HG03135 (cell line): ENCODE measurements around the gene MARCHF9.
"Not testable (repeated sequence)": the region's sequence is repeated elsewhere in the genome, so short reads cannot be mapped to it uniquely, and the experiment has no call there.

Experiments used
- ATAC-seq: cut with Tn5 transposase; IDR thresholded peaks from one replicate; pipeline ENCODE4 v1.9.1; 2021; ENCODE audit warnings: mild to moderate bottlenecking, moderate library complexity; ENCODE audit not compliant: unreplicated experiment

The MARCHF9 gene, protein sequence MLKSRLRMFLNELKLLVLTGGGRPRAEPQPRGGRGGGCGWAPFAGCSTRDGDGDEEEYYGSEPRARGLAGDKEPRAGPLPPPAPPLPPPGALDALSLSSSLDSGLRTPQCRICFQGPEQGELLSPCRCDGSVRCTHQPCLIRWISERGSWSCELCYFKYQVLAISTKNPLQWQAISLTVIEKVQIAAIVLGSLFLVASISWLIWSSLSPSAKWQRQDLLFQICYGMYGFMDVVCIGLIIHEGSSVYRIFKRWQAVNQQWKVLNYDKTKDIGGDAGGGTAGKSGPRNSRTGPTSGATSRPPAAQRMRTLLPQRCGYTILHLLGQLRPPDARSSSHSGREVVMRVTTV

DNA sequence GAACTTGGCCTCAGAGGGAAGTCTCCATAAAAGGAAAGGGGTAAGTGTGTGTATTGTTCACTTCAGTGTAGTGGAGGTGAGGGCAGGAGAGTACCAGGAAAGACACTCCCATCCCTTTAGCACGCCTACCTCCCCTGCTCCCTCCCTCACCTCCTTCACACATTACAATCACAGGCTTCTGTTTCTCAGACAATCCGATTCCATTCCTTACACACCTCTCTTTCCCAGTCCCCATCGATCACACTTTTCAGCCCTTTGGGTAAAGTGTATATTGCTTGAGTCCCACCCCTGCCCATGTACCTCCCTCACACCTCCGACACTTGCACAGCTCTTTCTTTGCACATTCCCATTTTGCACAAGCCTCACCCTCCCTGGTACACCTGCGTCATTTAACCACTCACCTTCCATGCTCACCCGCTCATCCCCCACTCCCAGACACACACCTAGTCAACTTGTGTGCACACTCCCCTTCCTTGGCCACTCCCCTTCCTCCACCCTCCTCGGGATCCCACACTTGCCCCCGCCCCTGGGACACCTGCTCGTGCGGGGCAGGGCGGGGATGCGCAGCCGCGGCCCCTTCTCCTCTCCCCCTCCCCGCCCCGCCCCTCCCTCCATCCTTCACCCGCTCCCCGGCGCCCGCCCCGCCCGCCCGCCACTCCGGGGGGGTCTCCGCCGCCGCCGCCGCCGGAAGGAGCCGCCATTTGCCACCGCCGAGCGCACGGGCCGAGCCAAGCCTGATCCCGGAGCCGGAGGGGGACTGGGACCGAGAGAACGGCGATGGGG is at the start of gene MARCHF9:
Gene MARCHF9 (plus strand): TSS at position 693 of the 783 bp plus-strand sequence. CDS start 426 bp downstream, outside the sequence.
- peak; percentile 22 for ATAC-seq

DNA sequence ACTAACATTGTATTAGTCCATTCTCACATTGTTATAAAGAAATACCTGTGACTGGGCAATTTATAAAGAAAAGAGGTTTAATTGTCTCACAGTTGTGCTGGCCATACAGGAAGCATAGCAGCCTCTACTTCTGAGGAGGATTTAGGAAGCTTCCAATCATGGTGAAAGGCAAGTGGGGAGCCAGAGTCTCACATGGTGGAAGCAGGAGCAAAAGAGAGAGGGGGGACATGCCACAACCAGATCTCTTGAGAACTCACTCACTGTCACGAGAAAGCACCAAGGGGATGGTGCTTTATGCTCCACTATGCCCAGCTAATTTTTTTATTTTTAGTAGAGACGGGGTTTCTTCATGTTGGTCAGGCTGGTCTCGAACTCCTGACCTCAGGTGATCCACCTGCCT is 47.7 kb upstream of the MARCHF9 start:
- ATAC-seq = no peak

DNA sequence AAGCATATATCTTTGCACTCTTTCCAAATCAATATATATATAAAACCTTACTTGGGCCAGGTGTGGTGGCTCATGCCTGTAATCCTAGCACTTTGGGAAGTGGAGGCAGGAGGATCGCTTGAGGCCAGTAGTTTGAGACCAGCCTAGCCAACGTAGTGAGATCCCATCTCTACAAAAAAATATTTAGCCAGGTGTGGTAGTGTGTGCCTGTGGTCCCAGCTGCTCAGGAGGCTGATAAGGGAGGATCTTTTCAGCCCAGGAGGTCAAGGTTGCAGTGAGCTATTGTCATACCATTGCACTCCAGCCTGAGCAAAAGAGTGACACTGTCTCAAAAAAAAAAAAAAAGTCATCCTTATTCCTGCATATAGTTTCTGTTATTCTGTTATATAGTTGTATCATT is 46.6 kb upstream of the MARCHF9 start:
- no peak for ATAC-seq

DNA sequence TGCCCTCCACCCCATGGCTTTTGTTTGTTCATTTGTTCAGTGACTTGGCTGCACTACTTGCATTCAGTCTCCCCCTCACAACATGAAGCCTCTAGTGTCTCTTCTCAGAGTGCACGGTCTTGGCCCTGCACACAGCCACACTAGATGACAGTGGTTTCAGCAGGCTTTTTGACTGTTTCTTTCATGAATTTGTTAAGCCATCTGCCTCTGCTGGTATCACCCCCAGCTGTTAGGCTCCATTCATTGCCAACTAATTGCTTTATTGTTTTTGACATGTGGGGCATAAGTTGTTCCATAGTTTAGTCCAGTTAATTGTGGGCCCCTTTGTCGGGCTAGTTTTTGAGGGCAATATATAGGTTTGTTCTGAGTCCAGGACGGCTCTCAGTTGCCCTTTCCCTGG is 42.2 kb upstream of the MARCHF9 start:
- no peak for ATAC-seq

DNA sequence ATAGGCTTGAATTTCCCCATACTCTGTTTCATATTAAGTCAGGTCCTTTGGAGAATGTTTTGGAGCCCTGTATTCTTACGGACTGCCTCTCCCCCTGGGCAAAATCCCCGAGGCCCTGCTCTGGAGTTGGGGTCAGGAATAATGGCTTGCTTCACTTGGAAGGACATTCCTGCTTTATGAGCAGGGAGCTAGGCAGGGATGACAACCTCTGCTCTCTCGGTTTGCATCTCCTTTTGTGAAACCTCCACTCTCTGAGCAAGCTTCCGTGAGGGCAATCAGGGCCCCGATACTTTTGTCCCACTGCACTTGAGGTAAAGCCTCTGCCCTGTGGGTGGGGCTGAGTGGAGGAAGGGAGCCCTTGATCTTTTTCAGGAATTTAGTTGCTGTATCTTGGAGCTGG is 41.7 kb upstream of the MARCHF9 start:
- no peak for ATAC-seq

DNA sequence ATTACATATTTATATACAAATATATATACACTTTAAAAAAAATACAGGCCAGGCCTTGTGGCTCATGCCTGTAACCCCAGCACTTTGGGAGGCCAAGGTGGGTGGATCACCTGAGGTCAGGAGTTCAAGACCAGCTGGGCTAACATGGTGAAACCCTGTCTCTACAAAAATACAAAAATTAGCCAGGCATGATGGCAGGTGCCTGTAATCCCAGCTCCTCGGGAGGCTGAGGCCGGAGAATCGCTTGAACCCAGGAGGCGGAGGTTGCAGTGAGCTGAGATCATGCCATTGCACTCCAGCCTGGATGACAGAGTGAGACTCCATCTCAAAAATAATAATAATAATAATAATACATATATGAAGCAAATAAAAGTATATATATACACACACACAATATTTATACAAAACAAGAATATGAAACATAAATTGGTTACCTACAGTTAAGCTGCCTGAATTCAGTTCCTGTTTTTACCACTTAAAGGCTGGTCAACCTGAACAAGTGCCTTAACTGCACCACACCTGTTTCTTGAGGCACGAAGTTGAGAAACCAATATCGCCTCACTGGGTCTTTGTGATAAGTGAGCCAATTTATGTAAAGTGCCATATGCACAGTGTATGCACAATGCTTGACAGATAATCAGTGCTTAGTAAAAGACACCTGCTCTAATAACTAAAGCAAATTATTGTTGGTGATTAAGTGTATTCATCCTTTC is 39.7 kb upstream of the MARCHF9 start:
- peak; percentile 71 for ATAC-seq

DNA sequence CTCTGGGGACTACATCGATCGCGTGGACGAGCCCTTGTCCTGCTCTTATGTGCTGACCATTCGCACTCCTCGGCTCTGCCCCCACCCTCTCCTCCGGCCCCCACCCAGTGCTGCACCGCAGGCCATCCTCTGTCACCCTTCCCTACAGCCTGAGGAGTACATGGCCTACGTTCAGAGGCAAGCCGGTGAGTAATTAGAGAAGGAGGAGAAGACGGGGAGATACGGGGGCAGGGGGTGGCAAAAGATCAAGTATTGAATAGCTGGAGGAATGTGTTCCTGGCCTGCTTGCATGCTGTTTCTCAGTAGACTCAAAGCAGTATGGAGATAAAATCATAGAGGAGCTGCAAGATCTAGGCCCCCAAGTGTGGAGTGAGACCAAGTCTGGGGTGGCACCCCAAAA is 39.1 kb upstream of the MARCHF9 start:
- ATAC-seq = no peak

DNA sequence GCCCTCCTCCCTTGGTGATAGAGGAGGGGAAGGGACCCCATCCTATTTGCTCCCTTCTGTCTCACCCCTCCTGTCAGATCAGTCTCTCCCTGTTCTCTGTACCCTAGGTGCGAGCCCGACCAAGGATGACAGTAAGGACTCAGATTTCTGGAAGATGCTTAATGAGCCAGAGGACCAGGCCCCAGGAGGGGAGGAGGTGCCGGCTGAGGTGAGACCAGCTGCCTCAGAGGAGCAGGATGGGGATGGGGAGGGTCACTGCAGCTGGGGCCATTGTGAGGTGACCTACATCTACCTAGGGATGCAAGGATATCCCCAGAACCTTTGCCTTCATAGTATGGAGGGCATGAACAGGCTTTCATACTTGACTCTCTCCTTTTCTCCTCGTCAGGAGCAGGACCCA is 38.6 kb upstream of the MARCHF9 start:
- no peak for ATAC-seq

DNA sequence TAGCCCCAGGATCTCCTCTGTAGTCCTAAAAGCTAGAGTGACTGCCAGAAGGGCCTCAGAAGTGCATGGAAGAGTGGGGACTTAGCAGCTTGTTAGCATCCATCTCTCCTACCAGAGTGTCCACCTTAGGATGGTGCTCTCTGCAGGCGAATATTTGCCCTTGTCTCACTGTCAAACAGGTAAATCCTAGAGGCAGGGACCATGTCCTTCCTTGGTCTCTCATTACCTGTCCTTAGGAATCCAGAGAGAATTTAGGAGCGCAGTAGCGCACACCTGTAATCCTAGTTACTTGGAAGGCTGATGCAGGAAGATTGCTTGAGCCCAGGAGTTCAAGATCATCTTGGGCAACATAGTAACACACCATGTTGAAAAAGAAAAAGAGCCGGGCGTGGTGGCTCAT is 37.8 kb upstream of the MARCHF9 start:
- ATAC-seq = no peak

DNA sequence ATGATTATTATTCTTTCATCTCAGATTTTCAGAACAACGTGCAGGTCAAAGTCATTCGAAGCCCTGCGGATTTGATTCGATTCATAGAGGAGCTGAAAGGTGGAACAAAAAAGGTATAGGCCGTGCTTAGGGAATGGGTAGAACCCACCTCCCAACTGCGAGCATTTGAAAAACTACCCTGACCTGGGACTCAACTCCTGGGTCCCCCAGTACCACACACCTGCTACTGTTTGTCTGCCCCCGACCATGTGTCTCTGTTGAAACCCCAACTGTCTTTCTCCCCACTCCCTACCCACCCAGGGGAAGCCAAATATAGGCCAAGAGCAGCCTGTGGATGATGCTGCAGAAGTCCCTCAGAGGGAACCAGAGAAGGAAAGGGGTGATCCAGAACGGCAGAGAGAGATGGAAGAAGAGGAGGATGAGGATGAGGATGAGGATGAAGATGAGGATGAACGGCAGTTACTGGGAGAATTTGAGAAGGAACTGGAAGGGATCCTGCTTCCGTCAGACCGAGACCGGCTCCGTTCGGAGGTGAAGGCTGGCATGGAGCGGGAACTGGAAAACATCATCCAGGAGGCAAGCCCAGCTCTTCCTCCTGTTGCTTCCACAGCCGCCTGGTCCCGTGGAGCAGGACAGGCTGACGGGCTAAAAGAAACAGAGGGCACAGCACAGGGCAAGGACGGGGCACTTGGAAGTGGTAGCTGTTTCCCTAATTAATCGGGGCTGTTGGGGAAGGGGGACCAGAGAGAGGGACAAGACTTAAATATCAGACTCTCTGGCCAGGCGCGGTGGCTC is 36.9 kb upstream of the MARCHF9 start:
- no peak for ATAC-seq

DNA sequence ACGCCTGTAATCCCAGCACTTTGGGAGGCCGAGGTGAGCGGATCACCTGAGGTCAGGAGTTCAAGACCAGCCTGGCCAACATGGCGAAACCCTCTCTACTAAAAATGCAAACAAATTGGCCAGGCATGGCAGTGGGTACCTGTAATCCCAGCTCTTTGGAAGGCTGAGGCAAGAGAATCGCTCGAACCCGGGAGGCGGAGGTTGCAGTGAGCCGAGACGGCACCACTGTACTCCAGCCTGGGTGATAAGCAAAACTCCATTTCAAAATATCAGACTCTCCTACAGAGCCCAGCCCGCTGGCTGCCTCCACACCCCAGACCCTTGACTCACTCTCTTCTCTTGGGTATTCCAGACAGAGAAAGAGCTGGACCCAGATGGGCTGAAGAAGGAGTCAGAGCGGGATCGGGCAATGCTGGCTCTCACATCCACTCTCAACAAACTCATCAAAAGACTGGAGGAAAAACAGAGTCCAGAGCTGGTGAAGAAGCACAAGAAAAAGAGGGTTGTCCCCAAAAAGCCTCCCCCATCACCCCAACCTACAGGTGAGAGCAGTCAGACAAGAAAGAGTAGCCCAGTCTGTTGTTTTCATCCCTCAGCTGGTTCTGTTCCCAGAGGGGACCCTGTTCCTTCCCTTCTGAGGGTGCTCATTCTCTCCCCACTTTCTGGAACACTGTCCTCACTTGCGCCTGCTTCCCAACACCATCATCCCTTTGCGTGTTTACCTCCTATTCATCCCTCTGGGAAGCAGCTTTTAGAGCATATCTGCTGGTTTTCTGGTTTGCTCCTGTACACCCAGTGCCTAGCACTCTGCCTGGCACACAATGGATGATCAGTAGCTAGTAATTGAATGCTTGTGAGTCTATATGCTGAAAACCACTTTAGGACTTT is 36.0 kb upstream of the MARCHF9 start:
- ATAC-seq = no peak

DNA sequence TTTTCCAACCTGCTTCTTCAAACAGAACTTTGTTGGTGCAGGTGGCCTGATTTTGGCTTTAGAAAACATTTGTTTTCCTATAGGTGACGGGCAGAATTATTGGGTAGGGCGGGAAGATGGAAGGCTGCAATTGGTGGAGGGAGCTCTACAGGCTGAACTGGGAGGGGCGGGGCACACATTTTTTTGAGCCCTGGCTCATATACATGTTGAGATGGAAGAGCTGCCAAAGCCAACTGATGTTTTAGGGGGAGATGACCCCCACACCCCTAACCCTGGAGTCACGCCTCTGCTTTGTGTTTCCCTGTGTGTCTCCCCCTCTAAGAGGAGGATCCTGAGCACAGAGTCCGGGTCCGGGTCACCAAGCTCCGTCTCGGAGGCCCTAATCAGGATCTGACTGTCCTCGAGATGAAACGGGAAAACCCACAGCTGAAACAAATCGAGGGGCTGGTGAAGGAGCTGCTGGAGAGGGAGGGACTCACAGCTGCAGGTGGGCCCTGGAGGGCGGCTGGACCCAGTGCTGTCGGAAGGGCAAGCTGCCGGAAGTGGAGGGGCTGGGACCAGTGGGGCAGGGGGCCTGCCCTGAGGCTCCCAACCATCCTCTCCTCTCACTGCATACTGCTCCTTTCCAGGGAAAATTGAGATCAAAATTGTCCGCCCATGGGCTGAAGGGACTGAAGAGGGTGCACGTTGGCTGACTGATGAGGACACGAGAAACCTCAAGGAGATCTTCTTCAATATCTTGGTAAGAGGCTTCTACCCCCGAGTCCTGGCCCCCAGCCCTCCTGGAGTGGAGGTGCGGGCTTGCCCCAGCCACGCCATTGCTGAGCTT is 34.9 kb upstream of the MARCHF9 start:
- no peak for ATAC-seq

DNA sequence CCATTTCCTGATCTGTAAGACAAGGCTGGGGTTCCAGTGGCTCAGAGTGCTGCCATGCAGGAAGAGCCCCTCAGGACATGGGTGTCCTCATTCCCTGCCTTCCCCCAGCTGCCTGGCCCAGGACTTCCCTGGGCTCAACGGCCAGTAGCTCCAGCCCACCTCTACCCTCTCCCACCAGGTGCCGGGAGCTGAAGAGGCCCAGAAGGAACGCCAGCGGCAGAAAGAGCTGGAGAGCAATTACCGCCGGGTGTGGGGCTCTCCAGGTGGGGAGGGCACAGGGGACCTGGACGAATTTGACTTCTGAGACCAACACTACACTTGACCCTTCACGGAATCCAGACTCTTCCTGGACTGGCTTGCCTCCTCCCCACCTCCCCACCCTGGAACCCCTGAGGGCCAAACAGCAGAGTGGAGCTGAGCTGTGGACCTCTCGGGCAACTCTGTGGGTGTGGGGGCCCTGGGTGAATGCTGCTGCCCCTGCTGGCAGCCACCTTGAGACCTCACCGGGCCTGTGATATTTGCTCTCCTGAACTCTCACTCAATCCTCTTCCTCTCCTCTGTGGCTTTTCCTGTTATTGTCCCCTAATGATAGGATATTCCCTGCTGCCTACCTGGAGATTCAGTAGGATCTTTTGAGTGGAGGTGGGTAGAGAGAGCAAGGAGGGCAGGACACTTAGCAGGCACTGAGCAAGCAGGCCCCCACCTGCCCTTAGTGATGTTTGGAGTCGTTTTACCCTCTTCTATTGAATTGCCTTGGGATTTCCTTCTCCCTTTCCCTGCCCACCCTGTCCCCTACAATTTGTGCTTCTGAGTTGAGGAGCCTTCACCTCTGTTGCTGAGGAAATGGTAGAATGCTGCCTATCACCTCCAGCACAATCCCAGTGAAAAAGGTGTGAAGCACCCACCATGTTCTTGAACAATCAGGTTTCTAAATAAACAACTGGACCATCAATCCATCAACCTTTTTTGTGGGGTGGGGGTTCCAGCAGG is 34.0 kb upstream of the MARCHF9 start:
- ATAC-seq = no peak

DNA sequence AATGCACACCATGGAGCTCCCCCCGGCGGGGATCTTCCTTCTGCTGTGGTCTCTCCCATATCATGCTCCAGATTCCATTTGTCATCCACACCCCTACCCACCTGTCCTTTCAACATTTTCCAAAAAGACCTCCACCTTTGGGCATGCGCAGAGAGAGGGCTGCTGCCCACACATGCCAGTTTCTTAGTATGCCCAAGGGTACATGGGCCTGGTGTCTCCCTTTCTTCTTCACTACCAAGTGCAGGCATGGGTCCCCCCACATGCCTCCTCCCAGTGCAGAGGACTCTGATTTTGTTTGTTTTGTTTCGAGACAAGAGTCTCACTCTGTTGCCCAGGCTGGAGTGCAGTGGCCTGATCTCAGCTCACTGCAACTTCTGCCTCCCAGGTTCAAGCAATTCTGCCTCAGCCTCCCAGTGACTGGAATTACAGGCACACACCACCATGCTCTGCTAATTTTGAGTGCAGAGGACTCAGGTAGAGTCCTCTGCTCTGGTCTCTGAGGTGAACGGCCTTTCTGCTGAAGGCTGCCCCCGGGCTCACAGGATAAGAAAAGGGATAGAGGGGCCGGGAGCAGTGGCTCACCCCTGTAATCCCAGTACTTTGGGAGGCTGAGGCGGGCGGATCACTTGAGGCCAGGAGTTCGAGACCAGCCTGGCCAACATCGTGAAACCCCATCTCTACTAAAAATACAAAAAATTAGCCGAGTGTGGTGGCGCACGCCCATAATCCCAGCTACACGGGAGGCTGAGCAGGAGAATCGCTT is 32.9 kb upstream of the MARCHF9 start:
- not testable (repeated sequence) for ATAC-seq

DNA sequence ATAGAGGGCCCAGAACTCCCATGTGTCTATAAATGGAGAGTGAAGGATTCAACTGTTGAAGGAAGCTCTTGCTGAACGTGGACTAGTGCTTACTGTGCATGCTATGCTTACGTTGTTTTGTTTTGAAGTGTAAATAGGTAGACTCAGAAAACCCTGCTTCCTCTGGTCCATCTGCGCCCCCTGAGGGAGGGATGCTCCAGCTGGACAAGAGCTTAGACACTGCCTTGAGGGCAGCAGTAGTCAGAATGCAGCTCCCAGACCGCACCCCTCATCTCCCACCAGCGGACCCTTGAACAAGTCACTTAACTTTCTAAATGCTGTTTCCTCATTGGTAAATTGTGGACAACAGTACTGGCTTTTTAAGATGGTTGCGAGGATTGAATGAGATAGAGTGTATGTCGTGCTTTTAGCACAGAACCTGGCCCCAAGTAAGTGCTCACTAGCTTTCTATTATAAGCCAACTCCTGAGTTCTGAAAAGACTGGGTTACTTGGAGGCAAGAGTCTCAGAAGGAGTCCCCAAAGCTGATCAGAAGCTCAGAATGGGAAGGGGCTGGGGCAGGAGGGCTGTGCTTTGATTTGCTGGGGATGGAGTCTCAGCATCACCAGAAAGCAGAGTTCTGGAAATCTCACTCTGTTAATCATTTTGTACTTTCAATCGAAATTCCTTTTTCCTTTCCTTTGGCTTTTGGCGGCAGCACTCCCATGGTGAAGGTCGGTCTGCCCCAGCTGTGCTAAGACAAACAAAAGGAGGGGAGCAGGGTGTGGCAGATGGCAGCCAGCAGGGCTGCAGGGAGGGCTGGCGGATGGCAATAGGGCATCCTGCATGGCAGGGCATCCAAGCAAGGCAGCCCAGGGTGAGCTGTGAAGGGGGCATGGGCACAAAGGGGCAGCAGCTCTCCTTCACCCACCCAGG is 31.9 kb upstream of the MARCHF9 start:
- no peak for ATAC-seq

DNA sequence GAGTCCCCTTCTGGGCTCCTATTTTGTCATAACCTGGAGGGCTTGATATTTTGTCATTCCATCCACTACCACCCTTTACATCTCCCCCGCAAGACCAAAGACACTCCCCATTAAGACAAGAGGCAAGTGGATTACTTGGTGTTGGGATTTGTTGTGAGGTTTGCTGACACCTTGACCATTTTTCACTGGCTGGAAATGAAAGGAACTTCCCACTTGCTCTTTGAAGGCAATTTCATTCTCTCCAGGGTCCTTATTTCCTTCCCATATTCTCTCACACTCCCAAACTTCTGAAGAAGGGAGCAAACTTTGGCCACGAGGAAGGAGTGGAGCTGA is 31.3 kb upstream of the MARCHF9 start:
- ATAC-seq = no peak
